ENCODE measurements around the gene FARS2.

The FARS2 gene

GRCh38 chr6:5565971-5566370, 304.7 kb downstream of the FARS2 start:
- no peaks in the 10 kb centered on the region for H3K36me3 ChIP-seq (ENCODE audit: control insufficient read depth, insufficient read depth, low read length)
- H3K4me1 ChIP-seq (ENCODE audit: control insufficient read depth, insufficient read depth, low read length, poor library complexity, severe bottlenecking), result no peaks in the 10 kb centered on the region
- no peak overlapping the region for H3K27ac ChIP-seq (ENCODE audit: low read depth, low read length, severe bottlenecking)
- H3K4me3 ChIP-seq (ENCODE audit: extremely low read depth, insufficient read depth, low read length, poor library complexity, severe bottlenecking), result no peak overlapping the region
- 90 to 100% methylated on average over 1 to 3 of the region's 3 CpGs for WGBS, 2 experiments (ENCODE audit: insufficient coverage in 2 of 2)
- no peaks in the 10 kb centered on the region for H3K9me3 ChIP-seq (ENCODE audit: control insufficient read depth, low read length)

- Histone ChIP-seq H3K4me1 (ENCODE audit: control insufficient read depth, insufficient read depth, low read length, poor library complexity, severe bottlenecking) (no peaks in the 10 kb centered on the region), H3K9me3 (ENCODE audit: control insufficient read depth, low read length) (no peaks in the 10 kb centered on the region), H3K4me3 (ENCODE audit: extremely low read depth, insufficient read depth, low read length, poor library complexity, severe bottlenecking) (no peak overlapping the region), H3K27ac (ENCODE audit: low read depth, low read length, severe bottlenecking) (no peak overlapping the region), H3K36me3 (ENCODE audit: control insufficient read depth, insufficient read depth, low read length) (no peaks in the 10 kb centered on the region)
- 100% methylated on average over 1 of the region's 4 CpGs for WGBS, 2 experiments (ENCODE audit: insufficient coverage in 2 of 2)
These were observed 305.4 kb downstream of the FARS2 start for GRCh38 chr6:5566718-5567117.

GRCh38 chr6:5567352-5567751, 306.0 kb downstream of the FARS2 start:
- 100% methylated on average over 1 of the region's 3 CpGs; no CpG with 5 or more reads in 1 of the 2 experiments for WGBS, 2 experiments (ENCODE audit: insufficient coverage in 2 of 2)
- H3K36me3 ChIP-seq (ENCODE audit: control insufficient read depth, insufficient read depth, low read length), result no peaks in the 10 kb centered on the region
- H3K4me3 ChIP-seq (ENCODE audit: extremely low read depth, insufficient read depth, low read length, poor library complexity, severe bottlenecking), result no peak overlapping the region
- H3K27ac ChIP-seq (ENCODE audit: low read depth, low read length, severe bottlenecking), result no peak overlapping the region
- H3K4me1 ChIP-seq (ENCODE audit: control insufficient read depth, insufficient read depth, low read length, poor library complexity, severe bottlenecking), result no peaks in the 10 kb centered on the region
- H3K9me3 ChIP-seq (ENCODE audit: control insufficient read depth, low read length), result no peaks in the 10 kb centered on the region

- H3K4me3 ChIP-seq (ENCODE audit: extremely low read depth, insufficient read depth, low read length, poor library complexity, severe bottlenecking), result no peak overlapping the region
- H3K4me1 ChIP-seq (ENCODE audit: control insufficient read depth, insufficient read depth, low read length, poor library complexity, severe bottlenecking), result no peaks in the 10 kb centered on the region
- no peak overlapping the region for H3K27ac ChIP-seq (ENCODE audit: low read depth, low read length, severe bottlenecking)
- no peaks in the 10 kb centered on the region for H3K9me3 ChIP-seq (ENCODE audit: control insufficient read depth, low read length)
- no peaks in the 10 kb centered on the region for H3K36me3 ChIP-seq (ENCODE audit: control insufficient read depth, insufficient read depth, low read length)
- WGBS, 2 experiments (ENCODE audit: insufficient coverage in 2 of 2), result 100% methylated on average over 1 of the region's 2 CpGs; no CpG with 5 or more reads in 1 of the 2 experiments
These were observed 306.6 kb downstream of the FARS2 start for GRCh38 chr6:5567890-5568289.

GRCh38 chr6:5569491-5569890, 308.2 kb downstream of the FARS2 start:
- Histone ChIP-seq H3K4me3 (ENCODE audit: extremely low read depth, insufficient read depth, low read length, poor library complexity, severe bottlenecking) (no peak overlapping the region), H3K27ac (ENCODE audit: low read depth, low read length, severe bottlenecking) (no peak overlapping the region), H3K36me3 (ENCODE audit: control insufficient read depth, insufficient read depth, low read length) (no peaks in the 10 kb centered on the region), H3K9me3 (ENCODE audit: control insufficient read depth, low read length) (no peaks in the 10 kb centered on the region), H3K4me1 (ENCODE audit: control insufficient read depth, insufficient read depth, low read length, poor library complexity, severe bottlenecking) (no peaks in the 10 kb centered on the region)
- WGBS, 2 experiments (ENCODE audit: insufficient coverage in 2 of 2), result 91 to 100% methylated on average over 2 of the region's 2 CpGs

- Histone ChIP-seq H3K4me3 (ENCODE audit: extremely low read depth, insufficient read depth, low read length, poor library complexity, severe bottlenecking) (no peak overlapping the region), H3K27ac (ENCODE audit: low read depth, low read length, severe bottlenecking) (no peak overlapping the region), H3K36me3 (ENCODE audit: control insufficient read depth, insufficient read depth, low read length) (no peaks in the 10 kb centered on the region), H3K4me1 (ENCODE audit: control insufficient read depth, insufficient read depth, low read length, poor library complexity, severe bottlenecking) (no peaks in the 10 kb centered on the region), H3K9me3 (ENCODE audit: control insufficient read depth, low read length) (no peaks in the 10 kb centered on the region)
- 61 to 67% methylated on average over 3 of the region's 6 CpGs for WGBS, 2 experiments (ENCODE audit: insufficient coverage in 2 of 2)
These were observed 309.3 kb downstream of the FARS2 start for GRCh38 chr6:5570641-5571040.

- Histone ChIP-seq H3K27ac (ENCODE audit: low read depth, low read length, severe bottlenecking) (no peak overlapping the region), H3K4me1 (ENCODE audit: control insufficient read depth, insufficient read depth, low read length, poor library complexity, severe bottlenecking) (no peaks in the 10 kb centered on the region), H3K4me3 (ENCODE audit: extremely low read depth, insufficient read depth, low read length, poor library complexity, severe bottlenecking) (no peak overlapping the region), H3K36me3 (ENCODE audit: control insufficient read depth, insufficient read depth, low read length) (no peaks in the 10 kb centered on the region), H3K9me3 (ENCODE audit: control insufficient read depth, low read length) (peaks cover under 1% of the 10 kb centered on the region)
- 88 to 89% methylated on average over 5 to 6 of the region's 12 CpGs for WGBS, 2 experiments (ENCODE audit: insufficient coverage in 2 of 2)
These were observed 319.6 kb downstream of the FARS2 start for GRCh38 chr6:5580736-5581581.

- H3K36me3 ChIP-seq (ENCODE audit: control insufficient read depth, insufficient read depth, low read length), result no peaks in the 10 kb centered on the region
- H3K9me3 ChIP-seq (ENCODE audit: control insufficient read depth, low read length), result no peaks in the 10 kb centered on the region
- no peak overlapping the region for H3K4me3 ChIP-seq (ENCODE audit: extremely low read depth, insufficient read depth, low read length, poor library complexity, severe bottlenecking)
- H3K27ac ChIP-seq (ENCODE audit: low read depth, low read length, severe bottlenecking), result no peak overlapping the region
- H3K4me1 ChIP-seq (ENCODE audit: control insufficient read depth, insufficient read depth, low read length, poor library complexity, severe bottlenecking), result no peaks in the 10 kb centered on the region
These were observed 321.4 kb downstream of the FARS2 start for GRCh38 chr6:5582762-5583161.

- Histone ChIP-seq H3K9me3 (ENCODE audit: control insufficient read depth, low read length) (no peaks in the 10 kb centered on the region), H3K4me1 (ENCODE audit: control insufficient read depth, insufficient read depth, low read length, poor library complexity, severe bottlenecking) (no peaks in the 10 kb centered on the region), H3K36me3 (ENCODE audit: control insufficient read depth, insufficient read depth, low read length) (no peaks in the 10 kb centered on the region), H3K4me3 (ENCODE audit: extremely low read depth, insufficient read depth, low read length, poor library complexity, severe bottlenecking) (no peak overlapping the region), H3K27ac (ENCODE audit: low read depth, low read length, severe bottlenecking) (no peak overlapping the region)
- 83 to 100% methylated on average over 2 of the region's 3 CpGs for WGBS, 2 experiments (ENCODE audit: insufficient coverage in 2 of 2)
These were observed 322.2 kb downstream of the FARS2 start for GRCh38 chr6:5583528-5583927.

GRCh38 chr6:5584078-5584482, 322.8 kb downstream of the FARS2 start:
- Histone ChIP-seq H3K4me1 (ENCODE audit: control insufficient read depth, insufficient read depth, low read length, poor library complexity, severe bottlenecking) (no peaks in the 10 kb centered on the region), H3K27ac (ENCODE audit: low read depth, low read length, severe bottlenecking) (no peak overlapping the region), H3K4me3 (ENCODE audit: extremely low read depth, insufficient read depth, low read length, poor library complexity, severe bottlenecking) (no peak overlapping the region), H3K9me3 (ENCODE audit: control insufficient read depth, low read length) (no peaks in the 10 kb centered on the region), H3K36me3 (ENCODE audit: control insufficient read depth, insufficient read depth, low read length) (no peaks in the 10 kb centered on the region)
- WGBS, 2 experiments (ENCODE audit: insufficient coverage in 2 of 2), result no CpG with 5 or more reads among the region's 5 CpGs

GRCh38 chr6:5587648-5588047, 326.3 kb downstream of the FARS2 start:
- Histone ChIP-seq H3K9me3 (ENCODE audit: control insufficient read depth, low read length) (no peaks in the 10 kb centered on the region), H3K36me3 (ENCODE audit: control insufficient read depth, insufficient read depth, low read length) (no peaks in the 10 kb centered on the region), H3K27ac (ENCODE audit: low read depth, low read length, severe bottlenecking) (no peak overlapping the region), H3K4me1 (ENCODE audit: control insufficient read depth, insufficient read depth, low read length, poor library complexity, severe bottlenecking) (no peaks in the 10 kb centered on the region), H3K4me3 (ENCODE audit: extremely low read depth, insufficient read depth, low read length, poor library complexity, severe bottlenecking) (no peak overlapping the region)
- WGBS, 2 experiments (ENCODE audit: insufficient coverage in 2 of 2), result 100% methylated on average over 1 of the region's 3 CpGs

Data from mesodermal cell (in vitro differentiated cells).